Measurements from ENCODE around the gene FARP1. TPM values are rescaled to one million over a fixed set of nuclear protein-coding genes. Genes with fewer than 3 reads are reported as not detected.
A peak's percentile ranks its signal among the peaks of the same experiment; 100 is the strongest.

Gene FARP1
- total RNA-seq, 2 donors from 2014 or later, result 0.55 to 2.4 TPM

DNA sequence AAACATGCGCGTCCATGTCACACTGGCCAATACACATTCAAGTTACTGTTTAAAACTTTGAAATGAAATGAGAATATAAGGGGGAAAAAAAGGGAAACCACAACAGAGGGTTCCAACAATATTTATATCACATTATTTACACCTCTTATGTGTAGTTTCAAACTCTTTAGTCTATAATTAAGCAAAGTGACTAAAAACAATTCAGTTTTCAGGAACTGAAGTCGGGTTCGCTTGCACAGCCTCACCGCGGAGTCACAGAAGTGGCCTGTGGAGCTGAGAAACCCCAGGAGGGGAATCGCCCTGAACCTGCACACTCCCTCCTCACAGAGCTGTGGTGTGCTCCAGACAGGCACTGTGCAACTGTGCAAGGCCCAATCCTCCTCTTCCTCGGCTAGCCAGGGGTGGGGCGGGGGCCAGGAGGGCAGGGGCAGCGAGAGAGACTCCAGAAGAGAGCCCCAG lies 358.1 kb downstream of the FARP1 start:
- Mint-ChIP-seq H3K4me1 (ENCODE audit: low read depth) (peaks cover 77% of the 10 kb centered on the region), H3K27ac (no peak overlapping the region), H3K36me3 (ENCODE audit: insufficient read depth in 2 of 2) (peaks cover 0 to 4% of the 10 kb centered on the region in 2 donors), H3K4me3 (no peak overlapping the region), H3K27me3 (ENCODE audit: low read depth) (no peaks in the 10 kb centered on the region), H3K9me3 (no peaks in the 10 kb centered on the region)
- DNase-seq, result no peak
- no peak for ATAC-seq (replicated peaks in 1 of 2)

- no peak for DNase-seq
- peaks cover 79% of the 10 kb centered on the region for H3K4me1 Mint-ChIP-seq (ENCODE audit: low read depth)
- no peaks in the 10 kb centered on the region for H3K27me3 Mint-ChIP-seq (ENCODE audit: low read depth)
- no peak overlapping the region for H3K27ac Mint-ChIP-seq
- peaks cover 0 to 3% of the 10 kb centered on the region in 2 donors for H3K36me3 Mint-ChIP-seq (ENCODE audit: insufficient read depth in 2 of 2)
- H3K4me3 Mint-ChIP-seq, result peak overlapping the region in 1 of 2 donors; percentile 66
- H3K9me3 Mint-ChIP-seq, result no peaks in the 10 kb centered on the region
- no peak for ATAC-seq (replicated peaks in 1 of 2)
Measured at GRCh38 chr13:98503175-98504028, 360.5 kb downstream of the FARP1 start.

DNA sequence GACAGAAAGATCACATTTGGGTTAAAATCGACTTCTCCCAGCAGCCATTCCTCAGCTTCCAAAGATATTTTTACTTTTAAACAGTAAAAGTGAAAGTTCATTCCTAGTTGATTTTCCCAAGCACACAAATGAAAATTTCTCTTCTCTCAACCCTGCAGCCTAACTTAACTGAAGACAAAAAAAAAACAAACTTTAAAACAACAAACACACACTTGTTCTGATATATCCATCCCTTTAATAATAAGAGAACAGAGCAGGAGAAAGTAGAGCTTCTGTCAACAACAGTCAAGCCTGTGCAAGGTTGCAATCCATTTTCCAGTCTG lies 361.1 kb downstream of the FARP1 start:
- peaks cover 81% of the 10 kb centered on the region for H3K4me1 Mint-ChIP-seq (ENCODE audit: low read depth)
- H3K4me3 Mint-ChIP-seq, result peak overlapping the region in 1 of 2 donors; percentile 66
- no peak for ATAC-seq (replicated peaks in 1 of 2)

DNA sequence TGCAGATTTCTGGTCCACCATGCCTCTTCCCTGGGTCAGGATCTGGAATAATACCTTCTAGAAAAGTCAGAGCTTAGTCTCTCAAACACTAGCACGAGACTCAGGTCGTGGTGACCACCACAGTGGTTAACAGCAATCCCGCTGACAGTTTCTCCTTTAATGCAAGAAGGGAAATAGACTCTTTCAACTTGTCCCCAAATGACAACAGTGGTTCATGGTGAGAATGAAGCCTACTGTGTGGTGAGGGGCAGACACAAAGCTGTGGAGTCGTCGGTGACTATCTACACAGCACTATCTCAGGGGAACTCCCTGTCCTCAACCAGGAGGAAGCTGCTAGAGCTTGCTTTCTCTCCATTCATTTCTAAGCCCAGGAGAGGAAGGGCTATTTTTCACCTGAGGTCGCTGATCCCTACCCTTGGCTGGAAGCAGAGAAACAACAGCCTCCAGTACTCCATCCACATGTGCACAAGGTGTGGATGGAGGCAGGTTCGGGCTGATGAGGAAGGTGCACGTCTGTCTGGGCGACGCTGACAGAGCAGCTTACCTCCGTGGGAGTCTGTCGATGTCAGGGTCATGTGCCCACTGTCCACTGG lies 361.6 kb downstream of the FARP1 start:
- Mint-ChIP-seq H3K4me3 (peak overlapping the region; percentile 11 to 66), H3K9me3 (no peaks in the 10 kb centered on the region), H3K4me1 (ENCODE audit: low read depth) (peaks cover 84% of the 10 kb centered on the region), H3K36me3 (ENCODE audit: insufficient read depth in 2 of 2) (peaks cover 0 to 3% of the 10 kb centered on the region in 2 donors), H3K27ac (peak overlapping the region; percentile 74), H3K27me3 (ENCODE audit: low read depth) (no peaks in the 10 kb centered on the region)
- peak; percentile 92 to 94 for ATAC-seq (replicated peaks in 1 of 2)
- peak; percentile 54 to 56 for DNase-seq

More for the DNA sequence above, 361.1 kb downstream of the FARP1 start:
- H3K9me3 Mint-ChIP-seq, result no peaks in the 10 kb centered on the region
- H3K27me3 Mint-ChIP-seq (ENCODE audit: low read depth), result no peaks in the 10 kb centered on the region
- no peak for DNase-seq
- peak overlapping the region; percentile 74 for H3K27ac Mint-ChIP-seq
- H3K36me3 Mint-ChIP-seq (ENCODE audit: insufficient read depth in 2 of 2), result peaks cover 0 to 3% of the 10 kb centered on the region in 2 donors

Other genes starting within 250 kb of the FARP1 start
- 100 to 1,000 TPM; 154 to 169 TPM for gene IPO5, start 189.4 kb upstream of the FARP1 start, total RNA-seq
- not detected for gene RNF113B, start 34.2 kb downstream of the FARP1 start, total RNA-seq